ENCODE data around the gene PTPRD.

DNA sequence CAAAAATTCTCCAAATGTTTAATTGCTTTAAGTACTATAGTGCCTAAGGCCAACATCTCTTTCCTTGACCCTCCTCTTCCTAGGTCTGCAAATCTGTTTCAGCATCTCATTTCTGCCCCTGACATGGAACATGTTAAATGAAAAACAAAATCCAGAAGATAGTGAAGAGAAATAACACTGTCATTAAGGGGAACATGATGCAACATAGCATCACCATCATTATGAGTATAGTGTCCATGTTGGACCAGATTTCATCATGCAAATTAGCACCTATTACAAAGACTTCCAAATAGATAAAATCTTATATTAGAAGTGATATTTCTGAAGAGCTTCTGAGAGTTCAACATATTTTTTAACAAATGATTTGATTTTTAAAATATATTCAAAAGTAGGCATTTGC lies 375.2 kb downstream of the PTPRD start:
- TF ChIP-seq, protein P1, sequence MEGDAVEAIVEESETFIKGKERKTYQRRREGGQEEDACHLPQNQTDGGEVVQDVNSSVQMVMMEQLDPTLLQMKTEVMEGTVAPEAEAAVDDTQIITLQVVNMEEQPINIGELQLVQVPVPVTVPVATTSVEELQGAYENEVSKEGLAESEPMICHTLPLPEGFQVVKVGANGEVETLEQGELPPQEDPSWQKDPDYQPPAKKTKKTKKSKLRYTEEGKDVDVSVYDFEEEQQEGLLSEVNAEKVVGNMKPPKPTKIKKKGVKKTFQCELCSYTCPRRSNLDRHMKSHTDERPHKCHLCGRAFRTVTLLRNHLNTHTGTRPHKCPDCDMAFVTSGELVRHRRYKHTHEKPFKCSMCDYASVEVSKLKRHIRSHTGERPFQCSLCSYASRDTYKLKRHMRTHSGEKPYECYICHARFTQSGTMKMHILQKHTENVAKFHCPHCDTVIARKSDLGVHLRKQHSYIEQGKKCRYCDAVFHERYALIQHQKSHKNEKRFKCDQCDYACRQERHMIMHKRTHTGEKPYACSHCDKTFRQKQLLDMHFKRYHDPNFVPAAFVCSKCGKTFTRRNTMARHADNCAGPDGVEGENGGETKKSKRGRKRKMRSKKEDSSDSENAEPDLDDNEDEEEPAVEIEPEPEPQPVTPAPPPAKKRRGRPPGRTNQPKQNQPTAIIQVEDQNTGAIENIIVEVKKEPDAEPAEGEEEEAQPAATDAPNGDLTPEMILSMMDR (conservative IDR thresholded peaks at IDR 0.05; ENCODE audit: low read depth in 2 of 2) = no peak
- TF ChIP-seq POLR2AphosphoS5 (IDR thresholded peaks at IDR 0.05; ENCODE audit: low read depth) (no peak), EZH2phosphoT487 (IDR thresholded peaks at IDR 0.05; ENCODE audit: unreplicated experiment) (no peak)
- TF ChIP-seq, protein P2, sequence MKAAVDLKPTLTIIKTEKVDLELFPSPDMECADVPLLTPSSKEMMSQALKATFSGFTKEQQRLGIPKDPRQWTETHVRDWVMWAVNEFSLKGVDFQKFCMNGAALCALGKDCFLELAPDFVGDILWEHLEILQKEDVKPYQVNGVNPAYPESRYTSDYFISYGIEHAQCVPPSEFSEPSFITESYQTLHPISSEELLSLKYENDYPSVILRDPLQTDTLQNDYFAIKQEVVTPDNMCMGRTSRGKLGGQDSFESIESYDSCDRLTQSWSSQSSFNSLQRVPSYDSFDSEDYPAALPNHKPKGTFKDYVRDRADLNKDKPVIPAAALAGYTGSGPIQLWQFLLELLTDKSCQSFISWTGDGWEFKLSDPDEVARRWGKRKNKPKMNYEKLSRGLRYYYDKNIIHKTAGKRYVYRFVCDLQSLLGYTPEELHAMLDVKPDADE (IDR thresholded peaks at IDR 0.05) = no peak
- TF ChIP-seq, protein P3, sequence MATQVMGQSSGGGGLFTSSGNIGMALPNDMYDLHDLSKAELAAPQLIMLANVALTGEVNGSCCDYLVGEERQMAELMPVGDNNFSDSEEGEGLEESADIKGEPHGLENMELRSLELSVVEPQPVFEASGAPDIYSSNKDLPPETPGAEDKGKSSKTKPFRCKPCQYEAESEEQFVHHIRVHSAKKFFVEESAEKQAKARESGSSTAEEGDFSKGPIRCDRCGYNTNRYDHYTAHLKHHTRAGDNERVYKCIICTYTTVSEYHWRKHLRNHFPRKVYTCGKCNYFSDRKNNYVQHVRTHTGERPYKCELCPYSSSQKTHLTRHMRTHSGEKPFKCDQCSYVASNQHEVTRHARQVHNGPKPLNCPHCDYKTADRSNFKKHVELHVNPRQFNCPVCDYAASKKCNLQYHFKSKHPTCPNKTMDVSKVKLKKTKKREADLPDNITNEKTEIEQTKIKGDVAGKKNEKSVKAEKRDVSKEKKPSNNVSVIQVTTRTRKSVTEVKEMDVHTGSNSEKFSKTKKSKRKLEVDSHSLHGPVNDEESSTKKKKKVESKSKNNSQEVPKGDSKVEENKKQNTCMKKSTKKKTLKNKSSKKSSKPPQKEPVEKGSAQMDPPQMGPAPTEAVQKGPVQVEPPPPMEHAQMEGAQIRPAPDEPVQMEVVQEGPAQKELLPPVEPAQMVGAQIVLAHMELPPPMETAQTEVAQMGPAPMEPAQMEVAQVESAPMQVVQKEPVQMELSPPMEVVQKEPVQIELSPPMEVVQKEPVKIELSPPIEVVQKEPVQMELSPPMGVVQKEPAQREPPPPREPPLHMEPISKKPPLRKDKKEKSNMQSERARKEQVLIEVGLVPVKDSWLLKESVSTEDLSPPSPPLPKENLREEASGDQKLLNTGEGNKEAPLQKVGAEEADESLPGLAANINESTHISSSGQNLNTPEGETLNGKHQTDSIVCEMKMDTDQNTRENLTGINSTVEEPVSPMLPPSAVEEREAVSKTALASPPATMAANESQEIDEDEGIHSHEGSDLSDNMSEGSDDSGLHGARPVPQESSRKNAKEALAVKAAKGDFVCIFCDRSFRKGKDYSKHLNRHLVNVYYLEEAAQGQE (IDR thresholded peaks at IDR 0.05; ENCODE audit: unreplicated experiment) = no peak
